ENCODE measurements around the gene GNLY.

The GNLY gene

GRCh38 chr2:85730686-85731230 lies 36.6 kb downstream of the GNLY start:
- no peak for DNase-seq

- DNase-seq, result no peak
Observed at GRCh38 chr2:85731606-85732005, 37.4 kb downstream of the GNLY start.

- DNase-seq, result no peak
Observed at GRCh38 chr2:85732467-85733120, 38.4 kb downstream of the GNLY start.

- DNase-seq, result peak; percentile 75
Observed at GRCh38 chr2:85733121-85733960, 39.2 kb downstream of the GNLY start.

- no peak for DNase-seq
Observed at GRCh38 chr2:85734015-85734414, 39.9 kb downstream of the GNLY start.

GRCh38 chr2:85734942-85735608 lies 40.9 kb downstream of the GNLY start:
- DNase-seq, result no peak

GRCh38 chr2:85735691-85736090 lies 41.5 kb downstream of the GNLY start:
- no peak for DNase-seq

GRCh38 chr2:85736456-85737355 lies 42.5 kb downstream of the GNLY start:
- DNase-seq, result no peak

- DNase-seq, result peak; percentile 83
Observed at GRCh38 chr2:85737481-85737880, 43.3 kb downstream of the GNLY start.

GRCh38 chr2:85737961-85738360 lies 43.8 kb downstream of the GNLY start:
- peak; percentile 87 for DNase-seq

- no peak for DNase-seq
Observed at GRCh38 chr2:85740193-85740592, 46.0 kb downstream of the GNLY start.

- DNase-seq, result no peak
Observed at GRCh38 chr2:85741211-85741832, 47.2 kb downstream of the GNLY start.

GRCh38 chr2:85741833-85742455 lies 47.8 kb downstream of the GNLY start:
- peak; percentile 89 for DNase-seq

GRCh38 chr2:85743304-85743978 lies 49.3 kb downstream of the GNLY start:
- DNase-seq, result no peak

- no peak for DNase-seq
Observed at GRCh38 chr2:85744055-85744454, 49.9 kb downstream of the GNLY start.

GRCh38 chr2:85744741-85745601 lies 50.8 kb downstream of the GNLY start:
- no peak for DNase-seq

GRCh38 chr2:85745619-85746018 lies 51.5 kb downstream of the GNLY start:
- DNase-seq, result no peak

GRCh38 chr2:85746321-85747004 lies 52.3 kb downstream of the GNLY start:
- no peak for DNase-seq

GRCh38 chr2:85747441-85747840 lies 53.3 kb downstream of the GNLY start:
- DNase-seq, result no peak
